ENCODE measurements around the gene PDS5B. TPM values are rescaled to one million over a fixed set of nuclear protein-coding genes. Genes with fewer than 3 reads are reported as not detected.
"Not testable (repeated sequence)": the region's sequence is repeated elsewhere in the genome, so short reads cannot be mapped to it uniquely, and the experiment has no call there.

The PDS5B gene
- total RNA-seq, 1 donor from 2014 or later: 96.5 TPM

DNA sequence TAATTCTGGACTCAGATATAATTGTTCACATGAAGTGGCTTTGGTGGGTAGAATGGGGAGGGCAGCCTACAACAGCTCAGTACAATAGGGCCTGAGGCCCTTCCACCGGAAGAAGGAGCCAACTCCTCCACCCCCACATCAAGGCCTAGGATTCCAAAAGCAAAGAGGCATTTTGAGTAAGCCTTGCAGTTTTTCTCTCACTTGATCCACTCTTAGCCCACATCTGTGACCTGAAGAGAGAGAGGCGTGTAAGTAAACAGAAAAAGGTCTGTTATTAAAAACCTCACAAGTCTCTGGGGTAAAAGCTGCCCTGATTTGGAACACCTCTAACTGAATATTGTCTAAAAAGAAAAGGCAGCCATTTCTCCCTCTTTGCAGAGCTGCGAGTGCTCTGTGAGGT is 215.9 kb downstream of the PDS5B start:
- DNase-seq (ENCODE audit: low spot score): no peak

DNA sequence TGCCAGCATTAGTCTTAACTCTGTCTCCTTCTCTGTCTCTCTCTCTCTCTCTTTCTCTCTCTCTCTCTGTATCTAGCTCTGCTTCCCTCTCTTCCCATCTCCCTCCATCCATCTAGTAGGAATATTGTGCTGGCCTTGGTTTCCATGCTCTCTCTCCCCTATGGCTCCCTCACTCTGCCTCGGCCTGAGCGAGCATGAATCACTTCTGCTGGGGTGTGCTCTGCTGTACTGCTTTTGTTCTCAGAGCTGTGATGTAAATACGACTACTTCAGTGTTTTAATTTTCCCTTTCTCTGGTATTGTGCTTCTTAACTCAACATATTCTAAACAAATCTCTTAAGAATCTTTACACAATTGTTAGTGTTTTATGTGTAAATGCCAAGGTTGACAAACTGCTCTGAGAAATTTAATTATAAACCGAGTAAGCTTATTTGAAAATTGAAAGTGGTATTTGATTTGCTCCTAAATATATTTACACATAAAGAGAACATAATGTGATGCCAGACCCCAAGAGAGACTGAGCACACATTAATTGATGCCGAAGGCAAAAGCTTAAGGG is 218.5 kb downstream of the PDS5B start:
- no peak for DNase-seq (ENCODE audit: low spot score)

DNA sequence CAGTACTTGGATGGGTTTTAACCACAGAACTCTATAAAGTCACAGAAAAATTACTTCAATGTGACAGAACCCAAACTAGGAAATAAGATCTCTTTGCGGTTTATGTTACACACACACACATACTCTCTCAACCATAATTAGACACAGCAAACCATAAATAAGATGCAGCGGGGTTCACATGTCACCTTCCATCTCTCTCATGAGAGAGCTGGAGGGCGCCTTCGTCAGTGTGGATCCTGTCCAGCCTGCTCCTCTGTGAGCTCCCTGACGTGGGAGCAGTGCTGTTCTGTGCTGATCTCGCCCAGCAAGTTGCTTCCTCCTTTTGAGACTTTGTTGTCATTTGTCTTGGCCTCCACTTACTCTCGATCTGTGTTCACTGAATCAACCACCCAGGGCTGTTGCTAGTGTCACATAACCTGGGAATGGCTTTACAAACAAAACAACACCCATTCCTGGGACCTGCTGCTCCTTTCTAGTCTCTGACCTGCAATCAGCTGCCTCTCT is 225.1 kb downstream of the PDS5B start:
- peak; percentile 38 for DNase-seq (ENCODE audit: low spot score)

DNA sequence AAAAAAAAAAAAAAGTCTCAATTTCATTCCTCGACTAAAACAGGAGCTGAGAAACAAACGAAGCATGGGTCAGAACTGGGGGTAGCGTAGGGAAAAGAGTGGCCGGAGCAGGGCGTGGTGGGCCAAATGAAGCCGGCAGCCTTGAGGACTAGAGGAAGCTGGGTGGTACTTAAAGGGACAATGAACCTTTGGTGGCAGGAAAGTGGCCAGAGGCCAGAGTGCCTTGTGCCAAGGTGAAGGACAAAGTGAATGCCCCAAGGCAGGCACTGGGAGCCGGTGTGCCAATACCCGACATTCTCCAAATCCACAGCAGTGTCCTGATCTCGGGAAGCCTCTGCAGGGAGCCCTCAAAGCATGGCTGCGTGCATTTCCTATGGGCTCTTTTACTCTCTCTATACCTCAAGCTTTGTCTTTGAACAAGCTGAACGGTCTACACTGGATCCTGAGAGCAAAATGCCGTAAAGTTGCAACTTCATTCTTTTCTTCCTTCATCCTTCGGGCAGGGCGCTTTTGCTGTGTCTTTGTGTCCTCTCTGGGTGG is 235.0 kb downstream of the PDS5B start:
- no peak for DNase-seq (ENCODE audit: low spot score)

DNA sequence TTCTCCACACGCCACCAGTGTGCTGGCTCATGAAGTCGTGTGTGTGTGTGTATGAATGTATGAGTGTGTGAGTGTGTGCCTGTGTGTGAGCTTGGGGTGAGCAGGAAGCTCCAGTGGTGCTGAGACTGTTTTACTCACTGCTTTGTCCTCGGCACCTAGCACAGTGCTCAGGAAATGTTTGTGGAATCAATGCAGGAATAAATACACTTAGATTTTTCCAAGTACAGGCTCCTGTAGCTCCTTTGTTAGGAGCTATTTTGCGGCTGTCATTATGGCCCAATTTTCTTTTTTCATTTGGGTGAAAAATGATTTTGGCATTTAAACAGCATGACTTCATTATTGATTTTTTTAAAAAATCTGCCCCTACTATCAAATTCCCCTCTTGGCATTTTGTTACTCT is 236.5 kb downstream of the PDS5B start:
- no peak for DNase-seq (ENCODE audit: low spot score)

DNA sequence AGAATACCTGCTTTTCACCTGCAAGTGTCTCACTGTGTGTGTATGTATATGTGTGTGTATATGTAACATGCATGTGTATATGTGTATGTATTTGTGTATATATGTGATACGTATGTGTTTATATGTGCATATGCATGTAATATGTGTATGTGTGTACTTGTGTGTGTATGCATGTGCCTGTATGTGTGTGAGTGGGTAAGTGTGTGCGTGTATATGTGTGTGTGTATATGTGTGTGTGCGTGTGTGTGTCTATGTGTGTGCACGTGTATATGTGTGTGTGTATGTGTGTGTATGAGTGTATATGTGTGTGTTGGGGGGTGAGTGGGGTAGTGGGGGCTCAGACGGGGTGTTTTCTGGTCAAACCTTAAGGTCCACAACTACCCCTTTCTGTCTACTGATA is 237.3 kb downstream of the PDS5B start:
- DNase-seq (ENCODE audit: low spot score): no peak

DNA sequence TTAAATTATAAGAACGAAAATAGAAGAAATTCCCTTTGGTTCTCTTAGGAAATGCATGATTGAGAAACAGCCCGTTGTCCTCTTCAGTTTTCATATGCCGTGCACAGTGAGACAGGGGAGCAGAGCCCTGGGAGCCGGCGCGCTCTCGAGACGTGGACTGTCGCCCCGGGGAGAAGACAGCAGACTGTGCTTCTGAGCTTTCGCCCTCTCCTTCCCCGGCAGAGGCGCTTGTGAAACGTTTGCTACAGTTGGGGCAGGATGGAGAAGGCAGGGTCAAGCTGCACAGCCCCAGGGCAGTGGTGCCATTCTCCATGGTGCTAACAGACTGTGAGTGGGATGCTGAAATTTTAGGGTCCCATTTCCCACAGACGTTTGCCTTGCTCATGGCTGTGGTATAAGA is 237.8 kb downstream of the PDS5B start:
- DNase-seq (ENCODE audit: low spot score): peak; percentile 37

DNA sequence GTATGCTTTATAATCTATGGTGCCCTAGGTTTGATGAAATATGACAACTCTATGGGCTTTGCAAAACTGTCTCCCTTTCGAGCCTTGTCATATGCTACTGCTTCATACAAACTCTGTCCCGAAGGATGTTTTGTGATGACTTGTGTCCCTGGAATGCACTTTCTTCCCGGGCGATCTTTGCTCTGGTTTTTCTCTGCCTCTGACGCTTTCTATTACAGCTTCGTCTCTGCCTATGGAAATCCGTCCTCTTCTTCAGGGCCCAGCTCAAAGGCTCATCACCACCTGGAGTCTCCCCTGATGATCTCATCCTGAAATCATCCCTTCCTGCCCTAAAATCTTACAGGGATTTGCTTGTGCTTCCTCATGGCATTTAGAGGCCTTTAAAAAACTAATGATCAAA is 238.4 kb downstream of the PDS5B start:
- peak; percentile 92 for DNase-seq (ENCODE audit: low spot score)

DNA sequence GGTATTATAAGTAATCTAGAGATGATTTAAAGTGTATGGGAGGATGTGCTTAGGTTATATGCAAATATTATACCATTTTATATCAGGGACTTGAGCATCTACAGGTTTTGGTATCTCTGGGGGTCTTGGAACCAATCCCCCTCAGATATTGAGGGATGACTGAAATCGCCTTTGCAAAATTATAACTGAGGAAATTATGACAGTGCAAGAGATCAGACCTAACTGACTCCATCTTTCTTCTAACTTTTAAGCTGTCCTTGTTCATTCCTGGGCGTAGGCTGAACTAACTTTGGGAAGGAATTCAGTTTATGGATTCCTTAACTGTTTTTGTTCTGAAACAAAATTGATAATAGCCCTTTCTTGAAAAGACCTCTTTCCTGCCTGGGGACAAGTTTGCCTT is 239.2 kb downstream of the PDS5B start:
- DNase-seq (ENCODE audit: low spot score): no peak

DNA sequence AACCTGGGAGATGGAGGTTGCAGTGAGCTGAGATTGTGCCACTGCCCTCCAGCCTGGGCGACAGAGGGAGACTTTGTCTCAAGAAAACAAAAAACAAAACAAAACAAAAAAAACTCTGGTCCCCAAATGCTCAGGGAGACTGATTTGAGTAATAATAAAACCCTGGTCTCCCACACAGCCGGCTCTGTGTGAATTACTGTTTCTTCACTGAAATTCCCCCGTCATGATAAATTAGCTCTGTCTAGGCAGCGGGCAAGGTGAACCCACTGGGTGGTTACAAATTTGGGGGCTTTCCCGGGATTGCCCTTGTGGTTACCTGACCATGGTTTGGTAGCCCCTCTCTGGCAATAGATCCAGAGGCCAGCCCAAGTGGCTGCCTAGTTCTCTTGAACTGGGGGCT is 240.1 kb downstream of the PDS5B start:
- not testable (repeated sequence) for DNase-seq (ENCODE audit: low spot score)

Other genes with a start within 250 kb of the PDS5B start
- 9.6 TPM for gene N4BP2L1, start 158.3 kb upstream of the PDS5B start, total RNA-seq (ENCODE audit: insufficient read depth, low replicate concordance)
- gene N4BP2L2, start 47.7 kb upstream of the PDS5B start, total RNA-seq (ENCODE audit: insufficient read depth, low replicate concordance): 117 TPM

Measured in umbilical cord (tissue), 2 donors.